Stimulated activated CD8-positive, alpha-beta memory T cell treated with anti-CD3 and anti-CD28 coated beads, Interleukin-12 subunit alpha, Interleukin-12 subunit beta, amount 100 ng/mL, for 24 hours (primary cell): ENCODE data around the gene ADAD1.
"Not testable (repeated sequence)": the region's sequence is repeated elsewhere in the genome, so short reads cannot be mapped to it uniquely, and the experiment has no call there.

Source experiments
- DNase-seq: peaks from one replicate; pipeline ENCODE4 v3.0.0-alpha.2; 2020; ENCODE audit errors: extremely low read depth

Gene ADAD1

GRCh38 chr4:122378711-122379110, at the start of gene ADAD1:
Gene ADAD1 (plus strand): TSS chr4:122379011. CDS start chr4:122380070, 1,059 bp downstream.
- DNase-seq: no peak

- DNase-seq: no peak
These were observed 48.8 kb upstream of the ADAD1 start for GRCh38 chr4:122329876-122330565.

- DNase-seq: no peak
These were observed 47.6 kb upstream of the ADAD1 start for GRCh38 chr4:122331195-122331594.

GRCh38 chr4:122334828-122335227, 44.0 kb upstream of the ADAD1 start:
- no peak for DNase-seq

- no peak for DNase-seq
These were observed 36.9 kb upstream of the ADAD1 start for GRCh38 chr4:122341886-122342285.

GRCh38 chr4:122346036-122346435, 32.8 kb upstream of the ADAD1 start:
- no peak for DNase-seq

GRCh38 chr4:122346503-122346902, 32.3 kb upstream of the ADAD1 start:
- no peak for DNase-seq

- no peak for DNase-seq
These were observed 22.4 kb upstream of the ADAD1 start for GRCh38 chr4:122356317-122356808.

GRCh38 chr4:122360754-122361153, 18.1 kb upstream of the ADAD1 start:
- DNase-seq: no peak

- no peak for DNase-seq
These were observed 14.0 kb upstream of the ADAD1 start for GRCh38 chr4:122364700-122365404.

- not testable (repeated sequence) for DNase-seq
These were observed 10.0 kb upstream of the ADAD1 start for GRCh38 chr4:122368786-122369185.

GRCh38 chr4:122377352-122377751, 1.5 kb upstream of the ADAD1 start:
- DNase-seq: no peak

- DNase-seq: no peak
These were observed 428 bp downstream of the ADAD1 start for GRCh38 chr4:122379239-122379638.

- DNase-seq: no peak
These were observed 4.5 kb downstream of the ADAD1 start for GRCh38 chr4:122383341-122383740.

GRCh38 chr4:122384245-122384644, 5.4 kb downstream of the ADAD1 start:
- DNase-seq: no peak

GRCh38 chr4:122393276-122393675, 14.5 kb downstream of the ADAD1 start:
- no peak for DNase-seq

GRCh38 chr4:122403861-122404260, 25.1 kb downstream of the ADAD1 start:
- DNase-seq: no peak

- DNase-seq: no peak
These were observed 33.7 kb downstream of the ADAD1 start for GRCh38 chr4:122412547-122412946.

- no peak for DNase-seq
These were observed 44.4 kb downstream of the ADAD1 start for GRCh38 chr4:122423246-122423645.

- DNase-seq: no peak
These were observed 52.5 kb downstream of the ADAD1 start for GRCh38 chr4:122431351-122431750.

- DNase-seq: no peak
These were observed 55.5 kb downstream of the ADAD1 start for GRCh38 chr4:122434285-122434684.

- no peak for DNase-seq
These were observed 72.0 kb downstream of the ADAD1 start for GRCh38 chr4:122450847-122451246.

- DNase-seq: no peak
These were observed 74.7 kb downstream of the ADAD1 start for GRCh38 chr4:122453384-122453995.
